Coronary artery (tissue), 2 donors: ENCODE measurements around the gene TSPAN2.

ENCODE experiments used
- DNase-seq: peaks from one replicate; pipeline ENCODE4 v3.0.0-alpha.2; 2017; ENCODE audit warnings: low spot score
- H3K27ac ChIP-seq, 2 donors: fragments of 200-600 bp; sonication (generic); one replicate each; pipeline ENCODE4 v1.5.1; 2016 to 2019
- H3K4me3 ChIP-seq: fragments of 200-600 bp; sonication (generic); 2 replicates; pipeline ENCODE4 v1.5.1; 2016; ENCODE audit warnings: mild to moderate bottlenecking, moderate library complexity
- CTCF ChIP-seq: fragments of 200-600 bp; sonication (generic); IDR thresholded peaks from one replicate; pipeline ENCODE4 v1.5.1; 2019; ENCODE audit warnings: antibody characterized with exemption

TSPAN2 gene

GRCh38 chr1:115099693-115100050, 10.4 kb upstream of the TSPAN2 start:
- TF ChIP-seq CTCF = no peak
- no peak for DNase-seq
- H3K4me3 ChIP-seq = peak overlapping the region; percentile 57

DNA sequence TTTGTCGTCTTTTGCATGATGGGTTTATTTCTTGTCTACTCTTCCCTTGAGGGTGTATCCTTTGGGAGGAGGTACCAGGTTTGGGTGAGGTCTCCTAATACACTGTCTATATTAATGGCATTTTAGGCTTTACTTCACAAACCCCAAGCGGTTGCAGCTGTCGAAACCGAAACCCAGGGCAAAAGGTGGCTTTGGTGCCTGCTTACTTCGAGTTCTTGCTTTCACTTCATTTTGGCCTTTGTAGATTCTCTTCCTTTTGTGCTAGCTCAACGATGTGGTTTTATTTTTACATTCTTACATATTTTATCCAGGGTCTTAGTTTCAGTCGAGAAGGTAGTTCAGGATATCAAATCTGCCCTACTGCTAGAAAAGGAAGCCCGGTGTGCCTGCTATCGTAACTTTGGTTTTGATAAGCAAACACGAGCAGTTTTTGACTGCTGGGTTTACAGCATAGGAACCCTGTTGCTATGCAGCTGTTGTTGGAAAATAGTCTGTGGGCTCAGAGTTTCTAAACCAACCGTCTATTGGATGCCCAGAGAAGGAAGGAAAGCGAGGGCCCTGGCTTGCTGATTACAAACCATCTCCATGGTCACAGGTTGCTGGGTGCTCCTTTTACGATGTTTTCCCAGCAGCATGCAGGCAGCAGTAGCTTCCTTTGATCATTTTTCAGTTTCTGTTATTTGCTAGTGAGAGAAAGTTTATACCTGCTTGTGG, 9.8 kb upstream of the TSPAN2 start:
- peak; percentile 79 for DNase-seq
- H3K27ac ChIP-seq = peak overlapping the region; percentile 57 to 82
- H3K4me3 ChIP-seq = peak overlapping the region; percentile 57
- no peak for TF ChIP-seq CTCF

More at GRCh38 chr1:115099693-115100050, 10.4 kb upstream of the TSPAN2 start:
- H3K27ac ChIP-seq = peak overlapping the region; percentile 57 to 82

- no peak for TF ChIP-seq CTCF
- Histone ChIP-seq H3K27ac (peak overlapping the region in 1 of 2 donors; percentile 98), H3K4me3 (no peak overlapping the region)
- no peak for DNase-seq
These were observed 2.9 kb upstream of the TSPAN2 start for GRCh38 chr1:115092175-115092574.

DNA sequence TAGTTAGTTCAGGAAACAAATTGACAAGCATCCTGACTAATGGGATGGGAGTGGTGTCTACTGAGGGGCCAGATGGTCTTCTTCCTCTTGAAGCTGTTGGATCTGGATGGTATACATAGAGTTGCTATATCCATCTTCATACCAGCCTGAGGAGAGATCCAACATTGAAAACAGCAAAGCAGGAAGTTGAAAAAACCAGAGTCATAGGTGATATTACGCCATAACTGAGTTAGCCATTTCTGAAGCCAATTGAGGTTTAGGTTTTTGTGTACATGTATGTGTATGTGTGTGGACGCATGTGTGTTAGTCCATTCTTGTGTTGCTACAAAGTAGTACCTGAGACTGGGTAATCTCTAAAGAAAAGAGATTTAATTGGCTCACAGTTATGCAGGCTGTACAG, 2.3 kb upstream of the TSPAN2 start:
- TF ChIP-seq CTCF = no peak
- no peak for DNase-seq
- Histone ChIP-seq H3K27ac (peak overlapping the region; percentile 95 to 98), H3K4me3 (no peak overlapping the region)

DNA sequence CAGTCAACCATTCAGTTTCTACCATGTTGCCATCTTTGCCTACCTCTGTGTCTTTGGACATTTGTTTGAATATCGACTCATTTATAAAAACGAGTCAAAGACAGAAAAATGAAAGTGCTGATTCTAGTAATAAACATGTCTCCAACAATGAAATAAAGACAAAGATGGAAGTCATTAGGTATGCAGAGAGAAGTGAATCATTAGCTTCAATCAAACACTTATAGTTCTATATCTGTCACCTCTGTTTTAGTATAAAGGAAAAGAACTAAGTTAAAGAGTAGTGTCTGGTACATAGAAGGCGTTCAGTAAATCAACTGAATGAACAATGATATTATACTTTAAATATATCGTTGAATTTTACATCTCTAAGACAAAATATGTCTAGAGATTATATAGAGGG, 1.7 kb upstream of the TSPAN2 start:
- Histone ChIP-seq H3K27ac (peak overlapping the region; percentile 95 to 98), H3K4me3 (peak overlapping the region; percentile 92)
- no peak for TF ChIP-seq CTCF
- no peak for DNase-seq

GRCh38 chr1:115090540-115090939, 1.2 kb upstream of the TSPAN2 start:
- peak; percentile 86 for DNase-seq
- no peak for TF ChIP-seq CTCF
- peak overlapping the region; percentile 95 to 98 for H3K27ac ChIP-seq
- peak overlapping the region; percentile 92 for H3K4me3 ChIP-seq

DNA sequence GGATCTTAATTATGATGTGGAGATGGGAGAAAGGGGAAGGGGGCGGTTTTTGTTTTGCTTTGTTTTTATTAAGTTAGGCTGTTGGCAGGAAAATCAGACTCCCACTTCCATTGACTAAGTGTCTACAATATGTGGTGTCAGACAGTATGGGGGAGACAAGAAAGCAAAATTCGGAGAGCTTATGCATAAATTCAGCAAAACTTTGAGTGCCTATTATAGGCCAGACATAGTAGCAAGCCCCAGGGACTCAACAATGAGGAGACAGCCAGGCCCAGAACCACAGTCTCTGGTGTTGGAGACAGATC, 835 bp upstream of the TSPAN2 start:
- H3K4me3 ChIP-seq = peak overlapping the region; percentile 92

More for the DNA sequence above, 835 bp upstream of the TSPAN2 start:
- H3K27ac ChIP-seq = peak overlapping the region; percentile 95 to 98
- no peak for DNase-seq
- no peak for TF ChIP-seq CTCF
